B cell (primary cell): Measurements from ENCODE around the gene PTPRN2. TPM values are rescaled to one million over a fixed set of nuclear protein-coding genes. Genes with fewer than 3 reads are reported as not detected.

Source experiments
- ATAC-seq: fragments of 200-7000 bp; cut with Tn5 transposase; one replicate; pipeline ENCODE4 v1.10.0; 2021; ENCODE audit warnings: low read depth, mild to moderate bottlenecking, moderate number of reproducible peaks, moderate library complexity
- CTCF ChIA-PET: fragments of 350-600 bp; sonication (Branson Sonifier 250); formaldehyde crosslinking; loops from one replicate; lab custom pipeline; 2021; ENCODE audit warnings: antibody characterized with exemption, inconsistent platforms; lab: Charles Lee
- POLR2A ChIA-PET: fragments of 350-600 bp; sonication (Branson Sonifier 250); formaldehyde crosslinking; loops from one replicate; lab custom pipeline; 2021; ENCODE audit warnings: antibody characterized with exemption; lab: Charles Lee
- DNase-seq: peaks from one replicate; pipeline ENCODE4 v3.0.0; 2013
- H2AFZ ChIP-seq: 2 replicates; pipeline ENCODE4 v1.6.1; 2012; ENCODE audit warnings: mild to moderate bottlenecking, low read depth, low read length; ENCODE audit not compliant: insufficient read depth, poor library complexity, severe bottlenecking
- H3K27ac ChIP-seq, 2 donors: 1 replicate in 1 of 2; 2 replicates in 1 of 2; pipeline ENCODE4 v1.5.1; 2012 to 2013; ENCODE audit warnings: low read length in 2 of 2, mild to moderate bottlenecking in 2 of 2, moderate library complexity in 1 of 2
- H3K27me3 ChIP-seq, 4 experiments: fragments of 200-600 bp in 1 of 4; sonication (generic) in 1 of 4; replicated peaks in 1 of 4; 1 replicate in 2 of 4; 2 replicates in 2 of 4; pipeline versions ENCODE4 v1.6.1 to v1.7.0; 2013 to 2016; ENCODE audit warnings: low read length in 3 of 4, mild to moderate bottlenecking in 2 of 4, mixed read lengths in 1 of 4, moderate library complexity in 1 of 4; ENCODE audit not compliant: insufficient read depth in 4 of 4, control insufficient read depth in 3 of 4; ENCODE audit errors: control extremely low read depth in 1 of 4
- H3K36me3 ChIP-seq, 2 experiments: replicated peaks in 1 of 2; 1 replicate in 1 of 2; 2 replicates in 1 of 2; pipeline versions ENCODE4 v1.6.1 to v1.7.1; 2013; ENCODE audit warnings: low read length in 1 of 2; ENCODE audit not compliant: insufficient read depth in 2 of 2, control insufficient read depth in 1 of 2; ENCODE audit errors: control extremely low read depth in 1 of 2, extremely low read depth in 1 of 2
- H3K4me1 ChIP-seq, 2 donors: fragments of 200-600 bp in 1 of 2; sonication (generic) in 1 of 2; 1 replicate in 1 of 2; 2 replicates in 1 of 2; pipeline versions ENCODE4 v1.5.1 to v1.6.1; 2013 to 2017; ENCODE audit warnings: low read length in 2 of 2; ENCODE audit not compliant: control insufficient read depth in 2 of 2, insufficient read depth in 2 of 2
- H3K4me2 ChIP-seq: replicated peaks from 2 replicates; pipeline ENCODE3; 2012; ENCODE audit warnings: mild to moderate bottlenecking, low read depth, low read length; ENCODE audit not compliant: poor library complexity, severe bottlenecking
- H3K4me3 ChIP-seq, 5 experiments: fragments of 200-600 bp in 1 of 5; sonication (generic) in 1 of 5; 1 replicate in 3 of 5; 2 replicates in 2 of 5; pipeline versions ENCODE4 v1.5.1 to v1.7.0; 2011 to 2016; ENCODE audit warnings: low read length in 4 of 5, mild to moderate bottlenecking in 4 of 5, low read depth in 2 of 5, control low read depth in 1 of 5, moderate library complexity in 1 of 5; ENCODE audit not compliant: insufficient read depth in 1 of 5; ENCODE audit errors: control extremely low read depth in 1 of 5, extremely low read depth in 1 of 5
- H3K79me2 ChIP-seq: fragments of 200-600 bp; sonication (generic); one replicate; pipeline ENCODE4 v1.6.0; 2016; ENCODE audit warnings: low read length; ENCODE audit not compliant: control insufficient read depth, insufficient read depth
- H3K9ac ChIP-seq: fragments of 200-600 bp; sonication (generic); 2 replicates; pipeline ENCODE4 v1.6.1; 2017; ENCODE audit warnings: mild to moderate bottlenecking, low read length, moderate library complexity
- H3K9me3 ChIP-seq, 3 donors: one replicate each; pipeline versions ENCODE4 v1.6.1 to v1.7.1; 2013; ENCODE audit warnings: low read length in 2 of 3; ENCODE audit not compliant: control insufficient read depth in 2 of 3, insufficient read depth in 1 of 3; ENCODE audit errors: control extremely low read depth in 1 of 3
- H4K20me1 ChIP-seq: 2 replicates; pipeline ENCODE4 v1.6.0; 2012; ENCODE audit warnings: mild to moderate bottlenecking, low read length; ENCODE audit not compliant: insufficient read depth, control insufficient read depth, poor library complexity, severe bottlenecking
- H3K27ac Mint-ChIP-seq: one replicate; pipeline ENCODE4 v1.8.0; 2021; ENCODE audit warnings: mixed read lengths
- H3K27me3 Mint-ChIP-seq: one replicate; pipeline ENCODE4 v1.8.0; 2021; ENCODE audit warnings: mixed read lengths
- H3K4me1 Mint-ChIP-seq: one replicate; pipeline ENCODE4 v1.8.0; 2021; ENCODE audit warnings: mixed read lengths
- H3K4me3 Mint-ChIP-seq: one replicate; pipeline ENCODE4 v1.8.0; 2021; ENCODE audit warnings: mixed read lengths
- H3K9me3 Mint-ChIP-seq: one replicate; pipeline ENCODE4 v1.8.0; 2022; ENCODE audit warnings: mixed read lengths; ENCODE audit not compliant: insufficient read depth
- EZH2 ChIP-seq: IDR thresholded peaks from 2 replicates; pipeline ENCODE4 v1.6.1; 2012; ENCODE audit warnings: borderline replicate concordance, low read depth, mild to moderate bottlenecking, moderate library complexity, low read length; ENCODE audit not compliant: insufficient read depth, poor library complexity, severe bottlenecking
- WGBS: methylation state at CpG from one replicate; pipeline ENCODE4 v1.1.5; 2013; ENCODE audit warnings: missing lambda C conversion rate; ENCODE audit not compliant: insufficient coverage; 5-methylcytosine and 5-hydroxymethylcytosine counted together
- intact Hi-C: fragments of 100-400 bp; cut with micrococcal nuclease; formaldehyde crosslinking; loops from one replicate; pipeline ENCODE4 v1.10.0; 2022
- polyA plus RNA-seq: library from polyadenylated mRNA; depleted of rRNA; stranded (reverse); fragments of >200 nt; gene quantifications from 2 replicates; pipeline ENCODE4 v1.2.3, GENCODE V29; 2012
- total RNA-seq, 2 donors: library from RNA; stranded (reverse); fragments of 120-200 nt in 1 of 2; gene quantifications; 1 replicate in 1 of 2; 2 replicates in 1 of 2; pipeline versions ENCODE4 v1.2.3 to v1.2.4, GENCODE V29; 2013 to 2022
- TF ChIP-seq, protein P1 (sequence below): fragments of 200-600 bp; IDR thresholded peaks from one replicate; pipeline ENCODE4 v1.8.0; 2022; ENCODE audit warnings: antibody characterized with exemption, mild to moderate bottlenecking

PTPRN2 gene
- total and polyA plus RNA-seq, 2 donors (not counting 1 experiment from before 2014, with no cell fraction given): 2.0 to 5.0 TPM

GRCh38 chr7:157500171-157500960 is 1087.3 kb downstream of the PTPRN2 start:
- 98% methylated on average over 18 of the region's 32 CpGs for WGBS
- TF ChIP-seq, protein P1, sequence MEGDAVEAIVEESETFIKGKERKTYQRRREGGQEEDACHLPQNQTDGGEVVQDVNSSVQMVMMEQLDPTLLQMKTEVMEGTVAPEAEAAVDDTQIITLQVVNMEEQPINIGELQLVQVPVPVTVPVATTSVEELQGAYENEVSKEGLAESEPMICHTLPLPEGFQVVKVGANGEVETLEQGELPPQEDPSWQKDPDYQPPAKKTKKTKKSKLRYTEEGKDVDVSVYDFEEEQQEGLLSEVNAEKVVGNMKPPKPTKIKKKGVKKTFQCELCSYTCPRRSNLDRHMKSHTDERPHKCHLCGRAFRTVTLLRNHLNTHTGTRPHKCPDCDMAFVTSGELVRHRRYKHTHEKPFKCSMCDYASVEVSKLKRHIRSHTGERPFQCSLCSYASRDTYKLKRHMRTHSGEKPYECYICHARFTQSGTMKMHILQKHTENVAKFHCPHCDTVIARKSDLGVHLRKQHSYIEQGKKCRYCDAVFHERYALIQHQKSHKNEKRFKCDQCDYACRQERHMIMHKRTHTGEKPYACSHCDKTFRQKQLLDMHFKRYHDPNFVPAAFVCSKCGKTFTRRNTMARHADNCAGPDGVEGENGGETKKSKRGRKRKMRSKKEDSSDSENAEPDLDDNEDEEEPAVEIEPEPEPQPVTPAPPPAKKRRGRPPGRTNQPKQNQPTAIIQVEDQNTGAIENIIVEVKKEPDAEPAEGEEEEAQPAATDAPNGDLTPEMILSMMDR: no peak
- no peak for TF ChIP-seq EZH2
- Histone ChIP-seq H3K4me1 (peaks cover 5 to 9% of the 10 kb centered on the region in 2 donors), H3K27ac (no peak overlapping the region), H3K9ac (no peak overlapping the region), H2AFZ (no peak overlapping the region), H3K4me2 (no peak overlapping the region), H3K4me3 (no peak overlapping the region), H3K27me3 (peaks cover 0 to 4% (median 0%) of the 10 kb centered on the region in 4 experiments), H3K79me2 (no peaks in the 10 kb centered on the region), H3K9me3 (no peaks in the 10 kb centered on the region), H4K20me1 (no peaks in the 10 kb centered on the region), H3K36me3 (no peaks in the 10 kb centered on the region)
- Mint-ChIP-seq H3K9me3 (no peaks in the 10 kb centered on the region), H3K4me1 (peaks cover 6% of the 10 kb centered on the region), H3K4me3 (no peak overlapping the region), H3K27ac (no peak overlapping the region), H3K27me3 (peaks cover 2% of the 10 kb centered on the region)
- ChIA-PET CTCF (no interaction called here), POLR2A (no interaction called here)
- ATAC-seq: no peak
- intact Hi-C loops: no loop called here
- no peak for DNase-seq

DNA sequence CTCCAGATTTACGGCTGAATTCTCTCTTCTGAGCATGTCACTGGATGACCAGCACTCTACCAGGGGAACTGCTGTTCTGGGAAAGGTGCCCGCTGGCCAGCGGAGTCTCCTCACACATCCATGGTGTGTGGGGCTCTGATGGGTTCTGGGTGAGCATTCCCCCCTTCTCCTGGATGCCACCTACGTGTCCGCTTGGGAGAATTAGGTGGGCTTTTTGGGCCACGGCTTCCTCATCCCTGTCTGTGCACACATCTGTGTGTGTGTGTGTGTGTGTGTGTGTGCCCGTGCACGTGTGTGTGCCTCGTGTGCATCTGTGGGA is 1087.8 kb downstream of the PTPRN2 start:
- no peak overlapping the region for H3K9ac ChIP-seq
- no peak for ATAC-seq
- no peaks in the 10 kb centered on the region for H3K36me3 ChIP-seq
- DNase-seq: no peak
- TF ChIP-seq, protein P1: no peak
- TF ChIP-seq EZH2: no peak
- no peak overlapping the region for H3K27ac Mint-ChIP-seq
- no peaks in the 10 kb centered on the region for H3K9me3 Mint-ChIP-seq
- H2AFZ ChIP-seq: no peak overlapping the region
- H3K27me3 Mint-ChIP-seq: peaks cover 3% of the 10 kb centered on the region
- 100% methylated on average over 4 of the region's 9 CpGs for WGBS
- peaks cover 6% of the 10 kb centered on the region for H3K4me1 Mint-ChIP-seq
- peaks cover 5 to 9% of the 10 kb centered on the region in 2 donors for H3K4me1 ChIP-seq
- no peaks in the 10 kb centered on the region for H3K79me2 ChIP-seq
- H3K27me3 ChIP-seq: peaks cover 0 to 4% (median 0%) of the 10 kb centered on the region in 4 experiments
- no peak overlapping the region for H3K27ac ChIP-seq
- H4K20me1 ChIP-seq: no peaks in the 10 kb centered on the region
- CTCF ChIA-PET: no interaction called here
- no peak overlapping the region for H3K4me3 ChIP-seq
- H3K9me3 ChIP-seq: no peaks in the 10 kb centered on the region
- no peak overlapping the region for H3K4me2 ChIP-seq
- intact Hi-C loops: no loop called here
- POLR2A ChIA-PET: no interaction called here
- H3K4me3 Mint-ChIP-seq: no peak overlapping the region
